HEK293T (cell line): ENCODE data around the gene PRKCA.

Source experiments
- ARNT ChIP-seq: fragments of 450-650 bp; IDR thresholded peaks from 2 replicates; pipeline ENCODE4 v1.6.1; 2017; ENCODE audit warnings: mild to moderate bottlenecking
- FOXA1 ChIP-seq: fragments of 450-650 bp; IDR thresholded peaks from 2 replicates; pipeline ENCODE4 v1.6.1; 2016; ENCODE audit warnings: mild to moderate bottlenecking
- FOXK2 ChIP-seq: fragments of 450-650 bp; IDR thresholded peaks from 2 replicates; pipeline ENCODE4 v1.6.1; 2016; ENCODE audit warnings: mild to moderate bottlenecking

- TF ChIP-seq FOXK2 (no peak), ARNT (no peak), FOXA1 (no peak)
Measured at GRCh38 chr17:66711881-66712321, 409.5 kb downstream of the PRKCA start.
